Measurements from ENCODE around the gene PLCL2.

PLCL2 gene

DNA sequence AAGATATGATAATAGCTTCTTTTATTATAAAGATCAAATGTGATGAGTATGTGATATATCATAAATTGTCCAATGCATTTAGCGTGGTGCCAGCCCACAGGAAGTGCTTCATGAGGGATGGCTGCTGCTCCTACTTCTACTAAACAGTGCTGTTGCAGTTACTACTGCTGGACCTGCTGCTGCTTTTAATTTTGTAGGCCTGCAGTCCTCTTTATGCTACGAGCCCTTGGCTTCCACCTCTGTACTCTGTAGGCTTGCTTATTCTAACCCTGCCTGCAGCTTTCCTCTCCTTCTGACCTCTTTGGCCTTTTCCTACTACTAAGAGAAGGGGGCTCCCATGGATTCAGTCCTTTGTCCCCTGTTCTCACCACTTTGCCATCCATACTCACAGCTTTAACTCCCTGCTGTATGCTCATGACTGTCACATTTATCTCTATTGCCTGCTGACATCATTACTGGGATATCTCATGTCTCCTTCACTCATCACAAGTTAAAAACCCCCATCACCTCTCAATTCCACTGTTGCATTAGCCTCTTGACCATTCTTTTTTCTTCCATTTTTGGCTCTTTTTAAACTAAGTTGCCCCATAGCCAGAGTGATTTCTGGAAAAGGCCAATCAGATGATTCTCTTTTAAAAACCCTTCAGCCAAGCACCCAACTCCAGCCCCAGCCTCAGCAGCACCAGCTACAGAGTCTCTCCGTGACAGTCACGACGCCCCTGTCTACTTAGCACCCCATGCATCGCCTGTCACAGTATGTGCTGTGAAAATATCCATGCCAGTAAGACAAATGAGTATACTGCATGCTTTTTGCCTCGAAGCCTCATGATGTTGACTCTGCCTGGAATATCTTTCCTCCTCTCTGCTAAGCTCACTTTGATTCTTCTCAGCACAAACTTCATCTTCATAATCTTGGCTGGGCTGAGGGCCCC is 56.3 kb downstream of the PLCL2 start:
- in situ Hi-C loops (cut with HindIII; ENCODE audit: low sequenced_read_pairs), result no loop called here
- TF ChIP-seq, protein P1, sequence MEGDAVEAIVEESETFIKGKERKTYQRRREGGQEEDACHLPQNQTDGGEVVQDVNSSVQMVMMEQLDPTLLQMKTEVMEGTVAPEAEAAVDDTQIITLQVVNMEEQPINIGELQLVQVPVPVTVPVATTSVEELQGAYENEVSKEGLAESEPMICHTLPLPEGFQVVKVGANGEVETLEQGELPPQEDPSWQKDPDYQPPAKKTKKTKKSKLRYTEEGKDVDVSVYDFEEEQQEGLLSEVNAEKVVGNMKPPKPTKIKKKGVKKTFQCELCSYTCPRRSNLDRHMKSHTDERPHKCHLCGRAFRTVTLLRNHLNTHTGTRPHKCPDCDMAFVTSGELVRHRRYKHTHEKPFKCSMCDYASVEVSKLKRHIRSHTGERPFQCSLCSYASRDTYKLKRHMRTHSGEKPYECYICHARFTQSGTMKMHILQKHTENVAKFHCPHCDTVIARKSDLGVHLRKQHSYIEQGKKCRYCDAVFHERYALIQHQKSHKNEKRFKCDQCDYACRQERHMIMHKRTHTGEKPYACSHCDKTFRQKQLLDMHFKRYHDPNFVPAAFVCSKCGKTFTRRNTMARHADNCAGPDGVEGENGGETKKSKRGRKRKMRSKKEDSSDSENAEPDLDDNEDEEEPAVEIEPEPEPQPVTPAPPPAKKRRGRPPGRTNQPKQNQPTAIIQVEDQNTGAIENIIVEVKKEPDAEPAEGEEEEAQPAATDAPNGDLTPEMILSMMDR (IDR thresholded peaks at IDR 0.05; ENCODE audit: low read depth, low read length, missing control alignments), result no peak
- no peak for DNase-seq (ENCODE audit: low read depth)
- H3K4me3 ChIP-seq (ENCODE audit: low read depth, low read length), result no peak overlapping the region

DNA sequence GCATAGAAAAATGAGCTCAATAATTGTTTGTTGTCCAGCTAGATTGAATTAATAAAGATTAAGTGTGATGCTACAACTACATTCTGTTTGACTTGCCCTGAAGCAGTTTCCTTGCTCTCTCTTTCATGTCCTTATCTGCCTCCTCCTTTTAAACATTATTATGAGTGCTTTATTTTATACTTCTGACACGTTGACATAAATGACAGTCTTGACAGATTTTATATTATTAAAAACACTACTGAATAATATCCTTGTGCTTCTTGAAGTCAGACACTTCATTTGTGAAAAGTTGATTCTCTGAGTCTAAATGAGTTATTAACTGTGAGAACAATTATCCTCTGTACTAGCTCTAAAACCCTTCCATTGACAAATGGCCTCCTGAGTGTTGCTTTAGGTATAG is 58.2 kb downstream of the PLCL2 start:
- DNase-seq (ENCODE audit: low read depth), result no peak
- TF ChIP-seq, protein P1 (IDR thresholded peaks at IDR 0.05; ENCODE audit: low read depth, low read length, missing control alignments), result no peak
- in situ Hi-C loops (cut with HindIII; ENCODE audit: low sequenced_read_pairs), result no loop called here
- no peak overlapping the region for H3K4me3 ChIP-seq (ENCODE audit: low read depth, low read length)

DNA sequence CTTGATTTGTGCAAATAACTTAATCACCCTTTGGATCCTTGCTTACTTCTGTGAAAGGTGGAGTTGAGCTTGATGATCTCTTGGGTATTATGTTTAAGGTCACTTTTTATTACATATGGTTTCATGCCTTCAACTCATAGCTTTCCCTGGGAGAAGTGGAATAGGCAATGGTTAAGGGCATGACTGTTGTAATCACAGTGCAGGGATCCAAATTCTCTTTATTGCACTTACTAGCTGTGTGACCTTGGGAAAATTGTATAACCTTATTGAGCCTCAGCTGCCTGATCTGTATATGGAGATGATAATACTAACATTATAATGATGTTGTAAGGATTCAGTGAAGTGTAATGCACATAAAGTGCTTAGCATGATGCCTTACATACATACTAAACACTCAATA is 59.1 kb downstream of the PLCL2 start:
- in situ Hi-C loops (cut with HindIII; ENCODE audit: low sequenced_read_pairs), result no loop called here
- TF ChIP-seq, protein P1 (IDR thresholded peaks at IDR 0.05; ENCODE audit: low read depth, low read length, missing control alignments), result no peak
- H3K4me3 ChIP-seq (ENCODE audit: low read depth, low read length), result no peak overlapping the region
- DNase-seq (ENCODE audit: low read depth), result no peak

DNA sequence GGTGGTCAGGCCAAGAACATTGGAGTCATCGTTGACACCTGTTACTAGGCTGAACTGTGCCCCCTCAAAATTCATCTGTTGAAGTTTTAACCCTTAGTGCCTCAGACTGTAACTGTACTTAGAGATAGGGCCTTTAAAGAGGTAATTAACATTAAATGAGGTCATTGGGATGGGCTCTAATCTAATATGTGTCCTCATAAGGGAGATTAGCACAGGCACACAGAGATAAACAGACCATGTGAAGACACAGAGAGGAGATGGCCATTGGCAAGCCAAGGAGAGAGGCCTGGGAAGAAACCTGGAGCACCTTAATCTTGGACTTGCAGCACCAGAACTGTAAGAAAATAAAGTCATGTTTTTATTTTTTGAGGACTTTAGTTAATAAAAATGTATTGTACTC is 59.6 kb downstream of the PLCL2 start:
- H3K4me3 ChIP-seq (ENCODE audit: low read depth, low read length), result no peak overlapping the region
- no peak for DNase-seq (ENCODE audit: low read depth)
- TF ChIP-seq, protein P1 (IDR thresholded peaks at IDR 0.05; ENCODE audit: low read depth, low read length, missing control alignments), result no peak
- in situ Hi-C loops (cut with HindIII; ENCODE audit: low sequenced_read_pairs), result no loop called here

DNA sequence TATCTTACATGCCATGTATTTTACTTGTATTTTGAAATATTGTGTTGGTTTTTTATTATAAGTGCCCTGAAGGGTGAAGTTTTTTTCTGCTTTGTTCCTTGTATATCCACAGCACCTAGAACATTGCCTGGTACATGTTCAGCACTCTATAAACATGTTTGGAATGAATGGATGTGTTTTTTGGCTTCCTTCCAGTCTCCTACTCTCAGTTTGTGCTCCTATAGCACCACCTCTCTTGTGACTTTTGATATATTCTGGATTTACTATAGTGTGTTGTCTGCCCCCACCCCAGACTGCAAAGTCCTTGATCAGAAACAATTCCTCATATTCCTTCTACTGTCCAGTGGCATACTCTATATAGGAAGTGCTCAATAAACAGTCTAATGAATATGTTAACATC is 60.6 kb downstream of the PLCL2 start:
- H3K4me3 ChIP-seq (ENCODE audit: low read depth, low read length), result no peak overlapping the region
- DNase-seq (ENCODE audit: low read depth), result no peak
- in situ Hi-C loops (cut with HindIII; ENCODE audit: low sequenced_read_pairs), result no loop called here
- TF ChIP-seq, protein P1 (IDR thresholded peaks at IDR 0.05; ENCODE audit: low read depth, low read length, missing control alignments), result no peak

DNA sequence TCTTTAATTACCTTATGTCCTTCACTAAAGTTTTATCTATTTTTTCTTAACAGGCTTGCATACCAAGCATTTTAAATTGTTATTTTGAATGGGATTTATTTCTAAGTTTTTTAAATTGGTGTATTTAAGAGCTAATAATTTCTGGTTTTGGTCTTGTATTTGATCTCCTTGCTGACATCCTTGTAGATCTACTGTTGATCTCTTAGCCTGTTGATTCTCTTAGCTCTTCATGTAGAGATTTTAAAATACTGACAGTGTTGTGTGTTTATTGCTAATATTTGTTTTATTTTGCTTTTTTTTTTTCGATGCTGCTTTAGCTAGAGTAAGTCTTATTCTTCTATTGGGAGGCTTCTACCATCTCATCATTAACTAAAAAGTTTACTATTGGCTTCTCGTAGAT is 65.5 kb downstream of the PLCL2 start:
- H3K4me3 ChIP-seq (ENCODE audit: low read depth, low read length), result no peak overlapping the region
- TF ChIP-seq, protein P1 (IDR thresholded peaks at IDR 0.05; ENCODE audit: low read depth, low read length, missing control alignments), result no peak
- DNase-seq (ENCODE audit: low read depth), result no peak
- in situ Hi-C loops (cut with HindIII; ENCODE audit: low sequenced_read_pairs), result no loop called here
